Coronary artery (tissue), 2 donors: ENCODE data around the gene AHCY.
"Not testable (repeated sequence)": the region's sequence is repeated elsewhere in the genome, so short reads cannot be mapped to it uniquely, and the experiment has no call there.

Experiments used
- DNase-seq: peaks from one replicate; pipeline ENCODE4 v3.0.0-alpha.2; 2017; ENCODE audit warnings: low spot score
- H3K27ac ChIP-seq, 2 donors: fragments of 200-600 bp; sonication (generic); one replicate each; pipeline ENCODE4 v1.5.1; 2016 to 2019
- H3K4me3 ChIP-seq: fragments of 200-600 bp; sonication (generic); 2 replicates; pipeline ENCODE4 v1.5.1; 2016; ENCODE audit warnings: mild to moderate bottlenecking, moderate library complexity
- TF ChIP-seq, protein P1 (sequence below): fragments of 200-600 bp; sonication (generic); IDR thresholded peaks from one replicate; pipeline ENCODE4 v1.5.1; 2019; ENCODE audit warnings: antibody characterized with exemption

The AHCY gene

DNA sequence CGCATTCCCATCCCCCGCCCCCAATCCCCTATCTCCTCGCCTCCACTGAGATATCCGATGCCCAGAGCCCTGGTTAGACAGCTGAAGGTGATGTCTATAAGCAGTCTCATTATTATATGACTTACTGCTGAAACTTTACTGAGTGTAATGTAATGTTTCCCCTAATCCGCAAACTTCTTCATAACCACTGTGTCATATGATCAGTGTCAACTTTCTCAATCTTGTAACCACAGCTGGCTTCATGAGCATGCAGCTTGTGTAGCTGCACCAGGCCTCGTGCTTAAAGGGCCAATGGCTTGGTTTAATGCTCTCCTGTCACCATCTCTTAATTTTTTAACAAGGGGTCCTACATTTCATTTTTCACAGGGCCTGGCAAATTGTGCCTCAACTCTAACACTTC lies 53.9 kb downstream of the AHCY start:
- no peak for DNase-seq
- no peak overlapping the region for H3K27ac ChIP-seq
- TF ChIP-seq, protein P1, sequence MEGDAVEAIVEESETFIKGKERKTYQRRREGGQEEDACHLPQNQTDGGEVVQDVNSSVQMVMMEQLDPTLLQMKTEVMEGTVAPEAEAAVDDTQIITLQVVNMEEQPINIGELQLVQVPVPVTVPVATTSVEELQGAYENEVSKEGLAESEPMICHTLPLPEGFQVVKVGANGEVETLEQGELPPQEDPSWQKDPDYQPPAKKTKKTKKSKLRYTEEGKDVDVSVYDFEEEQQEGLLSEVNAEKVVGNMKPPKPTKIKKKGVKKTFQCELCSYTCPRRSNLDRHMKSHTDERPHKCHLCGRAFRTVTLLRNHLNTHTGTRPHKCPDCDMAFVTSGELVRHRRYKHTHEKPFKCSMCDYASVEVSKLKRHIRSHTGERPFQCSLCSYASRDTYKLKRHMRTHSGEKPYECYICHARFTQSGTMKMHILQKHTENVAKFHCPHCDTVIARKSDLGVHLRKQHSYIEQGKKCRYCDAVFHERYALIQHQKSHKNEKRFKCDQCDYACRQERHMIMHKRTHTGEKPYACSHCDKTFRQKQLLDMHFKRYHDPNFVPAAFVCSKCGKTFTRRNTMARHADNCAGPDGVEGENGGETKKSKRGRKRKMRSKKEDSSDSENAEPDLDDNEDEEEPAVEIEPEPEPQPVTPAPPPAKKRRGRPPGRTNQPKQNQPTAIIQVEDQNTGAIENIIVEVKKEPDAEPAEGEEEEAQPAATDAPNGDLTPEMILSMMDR, result no peak

DNA sequence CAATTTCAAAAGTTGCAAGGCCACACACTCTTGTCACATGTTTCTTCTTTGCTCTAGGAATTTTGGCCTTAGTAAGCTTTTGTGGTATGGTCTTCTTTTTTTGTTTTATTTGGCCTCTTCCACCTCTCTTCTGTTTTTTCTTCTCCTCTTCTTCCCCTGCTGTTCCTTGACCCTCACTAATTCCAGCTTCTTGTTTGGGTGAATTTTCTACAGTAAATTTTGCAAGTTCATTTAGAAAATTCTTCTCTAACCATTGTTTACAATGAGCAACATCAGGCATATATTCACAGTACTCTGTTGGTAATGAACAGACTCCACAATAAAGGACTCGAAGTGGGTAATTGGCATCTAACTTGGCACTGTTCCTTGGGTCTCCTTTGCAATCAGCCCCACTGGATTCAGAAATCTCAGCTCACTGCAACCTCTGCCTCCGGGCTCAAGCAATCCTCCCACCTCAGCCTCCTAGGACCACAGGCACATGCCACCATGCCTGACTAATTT lies 57.0 kb downstream of the AHCY start:
- TF ChIP-seq, protein P1, result no peak
- DNase-seq, result no peak
- H3K27ac ChIP-seq, result no peak overlapping the region
- no peak overlapping the region for H3K4me3 ChIP-seq

More for the DNA sequence above, 53.9 kb downstream of the AHCY start:
- H3K4me3 ChIP-seq, result no peak overlapping the region

DNA sequence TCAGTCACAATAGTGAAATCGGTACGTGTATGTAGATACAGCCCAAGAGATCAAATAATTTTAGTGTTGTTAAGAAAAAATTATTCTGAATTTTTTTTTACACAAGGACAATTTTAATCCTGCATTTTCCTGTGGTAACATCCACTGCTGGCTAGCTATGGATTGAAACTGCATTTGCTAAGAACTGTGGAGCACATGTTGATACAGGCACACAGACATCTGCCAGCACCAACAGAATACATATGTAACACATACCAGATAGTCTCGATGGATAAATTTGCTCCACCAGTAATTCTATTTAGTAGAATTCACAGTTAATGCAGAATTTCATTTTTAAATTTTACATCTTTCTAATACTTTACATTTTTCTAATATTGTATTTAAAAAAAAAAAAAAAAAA lies 59.8 kb downstream of the AHCY start:
- Histone ChIP-seq H3K27ac (no peak overlapping the region), H3K4me3 (no peak overlapping the region)
- DNase-seq, result no peak
- TF ChIP-seq, protein P1, result no peak

DNA sequence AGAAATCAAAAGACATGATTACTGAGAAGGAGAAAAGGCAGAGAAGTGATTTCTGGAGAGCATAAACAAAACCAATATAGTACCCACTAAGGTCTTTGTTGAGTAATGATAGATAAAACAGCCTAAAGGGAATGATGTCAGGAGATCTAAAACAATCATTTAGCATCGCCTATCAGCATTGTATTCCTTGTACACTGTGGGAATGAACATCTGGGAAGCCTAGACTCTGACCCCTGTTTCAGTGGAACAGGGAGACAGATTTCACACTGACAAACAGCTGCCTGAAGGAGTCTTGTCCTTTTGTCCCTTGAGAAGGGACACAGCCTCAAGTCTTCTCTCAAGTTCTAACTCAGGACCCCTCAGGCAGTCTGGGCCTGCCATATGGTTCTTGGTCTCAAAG lies 60.3 kb downstream of the AHCY start:
- H3K27ac ChIP-seq, result no peak overlapping the region

DNA sequence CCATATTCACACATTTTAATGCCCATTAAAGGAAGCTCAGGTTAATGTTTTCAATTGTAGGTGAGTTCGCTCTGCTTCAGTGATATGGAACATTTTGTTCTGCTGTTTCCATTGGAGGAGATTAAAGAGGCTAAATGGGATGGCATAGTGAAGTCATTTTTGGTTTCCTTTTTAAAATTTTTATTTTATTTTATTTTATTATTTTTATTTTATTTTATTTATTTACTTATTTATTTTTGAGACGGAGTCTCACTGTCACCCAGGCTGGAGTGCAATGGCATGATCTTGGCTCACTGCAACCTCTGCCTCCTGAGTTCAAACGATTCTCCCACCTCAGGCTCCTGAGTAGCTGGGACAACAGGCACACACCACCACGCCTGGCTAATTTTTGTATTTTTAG lies 61.1 kb downstream of the AHCY start:
- H3K4me3 ChIP-seq, H3K27ac ChIP-seq, DNase-seq: not testable (repeated sequence)

More for the DNA sequence above, 60.3 kb downstream of the AHCY start:
- DNase-seq, result no peak
- no peak overlapping the region for H3K4me3 ChIP-seq
- TF ChIP-seq, protein P1, result no peak

DNA sequence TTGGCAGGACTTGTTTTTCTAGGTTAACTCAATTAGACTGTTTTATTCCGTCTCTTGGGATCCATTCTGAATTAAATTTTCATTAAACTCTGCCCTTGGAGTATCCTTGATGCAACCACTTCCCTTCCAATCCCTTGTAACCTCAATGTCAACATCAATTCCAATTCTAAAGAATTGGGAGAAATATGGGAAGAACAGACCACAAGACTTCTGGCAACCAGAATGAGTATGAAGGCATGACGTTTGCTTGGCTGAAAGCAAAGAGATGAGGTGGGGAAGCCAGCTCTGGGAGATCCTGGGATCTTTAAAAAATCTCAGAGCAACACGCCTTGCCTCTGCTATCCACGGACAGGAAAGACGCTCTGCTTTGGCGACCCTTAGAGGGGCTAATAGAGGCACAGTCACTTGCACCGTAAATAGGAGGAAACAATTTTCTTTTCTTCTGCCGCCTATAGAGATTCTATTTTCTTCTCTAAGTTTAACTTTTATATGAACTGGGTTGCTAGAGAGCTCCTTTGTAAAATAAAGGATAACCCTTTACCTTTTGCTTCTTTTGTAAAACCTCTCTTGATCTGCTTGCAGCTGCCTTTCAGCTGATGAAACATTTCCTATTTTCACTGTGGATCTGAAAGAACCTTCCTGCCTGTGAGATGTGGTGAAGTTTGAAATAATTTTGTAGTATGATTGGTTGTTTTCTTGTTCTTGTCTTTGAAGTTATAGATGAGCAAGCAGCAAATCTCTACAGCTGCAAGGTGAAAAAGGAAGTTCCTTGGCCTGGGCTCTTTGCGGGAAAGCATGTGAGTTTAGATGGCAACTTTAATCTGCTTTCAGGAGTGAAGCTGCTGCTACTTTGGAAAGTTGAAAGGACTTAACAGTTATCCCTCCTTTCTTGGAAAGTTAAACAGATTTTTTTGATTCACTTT lies 62.2 kb downstream of the AHCY start, which contains the start of gene ASIP:
Gene ASIP (plus strand): TSS at position 731 of the 923 bp plus-strand sequence. CDS start 18,952 bp downstream, outside the sequence.
- TF ChIP-seq, protein P1, result no peak
- Histone ChIP-seq H3K27ac (no peak within 1 kb of the TSS), H3K4me3 (no peak within 1 kb of the TSS)
- no peak for DNase-seq

DNA sequence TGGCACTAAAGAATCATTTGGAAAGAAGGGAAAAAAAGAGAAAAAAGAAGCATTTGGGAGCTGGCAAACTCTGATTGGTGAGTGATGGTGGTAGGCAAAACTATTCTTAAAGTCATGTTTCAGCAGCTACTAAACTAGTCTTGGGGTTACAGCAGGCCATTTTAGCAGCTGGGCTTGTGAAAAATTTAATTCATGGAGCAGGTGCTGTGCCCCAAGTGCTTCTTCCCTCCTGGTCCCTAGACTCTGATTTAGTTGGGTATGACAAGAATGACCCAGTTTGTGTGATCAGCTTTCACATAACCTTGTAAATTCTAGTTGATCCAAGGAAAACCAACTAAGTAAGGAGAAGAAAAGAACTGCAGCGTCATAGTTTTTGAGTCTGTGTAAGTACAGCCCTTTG lies 63.0 kb downstream of the AHCY start:
- TF ChIP-seq, protein P1, result no peak
- Histone ChIP-seq H3K27ac (no peak overlapping the region), H3K4me3 (no peak overlapping the region)
- no peak for DNase-seq
